HepG2 (cell line): ENCODE data around the gene ZFR. TPM values are rescaled to one million over a fixed set of nuclear protein-coding genes. Genes with fewer than 3 reads are reported as not detected.

Experiments
- ATAC-seq: fragments of 200-7000 bp; cut with Tn5 transposase; 3 replicates; pipeline ENCODE4 v1.9.1; 2020; ENCODE audit warnings: mild to moderate bottlenecking, moderate library complexity
- BruUV-seq: library from RNA; stranded (reverse); fragments of 400-500 nt; replicated peaks from 2 replicates; lab custom pipeline; 2021; lab: Mats Ljungman, UMichigan
- CTCF ChIA-PET: fragments of 300-600 bp; formaldehyde crosslinking; extraction: SDS; loops from one replicate; lab custom pipeline; 2021; ENCODE audit warnings: low total read pairs, inconsistent platforms, low intra/inter-chr PET ratio; lab: Yijun Ruan, JAX
- POLR2A ChIA-PET: fragments of 350-600 bp; sonication (Branson Sonifier 250); formaldehyde crosslinking; loops from one replicate; lab custom pipeline; 2020; ENCODE audit warnings: antibody characterized with exemption, inconsistent platforms; lab: Yijun Ruan, JAX
- DNase-seq: peaks from one replicate; pipeline ENCODE4 v3.0.0-alpha.2; 2015; ENCODE audit warnings: low spot score
- FAIRE-seq: peaks from 3 replicates; lab custom pipeline; 2011; peaks lifted over from hg19 to GRCh38; lab: Jason Lieb, UNC
- H2AFZ ChIP-seq: one replicate; pipeline ENCODE4 v1.6.1; 2011; ENCODE audit warnings: low read length, inconsistent platforms
- H3K27ac ChIP-seq: fragments of 300-600 bp; 3 replicates; pipeline ENCODE4 v1.8.0; 2011; ENCODE audit warnings: mixed run types, mild to moderate bottlenecking, mixed read lengths, low read length, inconsistent platforms; ENCODE audit not compliant: insufficient read depth; ENCODE audit errors: extremely low read length
- H3K27me3 ChIP-seq, 2 experiments: fragments of 200-600 bp in 1 of 2; 2 replicates in 1 of 2; 3 replicates in 1 of 2; pipeline versions ENCODE4 v1.6.0 to v1.8.0; 2011; ENCODE audit warnings: low read length in 2 of 2, mild to moderate bottlenecking in 2 of 2, moderate library complexity in 2 of 2, inconsistent platforms in 1 of 2; ENCODE audit not compliant: insufficient read depth in 2 of 2, control insufficient read depth in 1 of 2
- H3K36me3 ChIP-seq, 2 experiments: fragments of 200-600 bp in 1 of 2; replicated peaks in 1 of 2; 2 replicates in 1 of 2; 3 replicates in 1 of 2; pipeline versions ENCODE4 v1.5.1 to v1.8.0; 2011; ENCODE audit warnings: low read length in 2 of 2, inconsistent platforms in 1 of 2; ENCODE audit not compliant: insufficient read depth in 2 of 2, control insufficient read depth in 1 of 2
- H3K4me1 ChIP-seq: 2 replicates; pipeline ENCODE4 v1.5.1; 2012; ENCODE audit warnings: low read length, inconsistent platforms; ENCODE audit not compliant: insufficient read depth
- H3K4me2 ChIP-seq: 2 replicates; pipeline ENCODE4 v1.6.0; 2011; ENCODE audit warnings: low read depth, low read length, inconsistent platforms
- H3K4me3 ChIP-seq, 3 experiments: fragments of 200-600 bp in 1 of 3; sonication (generic), shearing (Covaris generic) in 1 of 3; replicated peaks in 1 of 3; 2 replicates each; pipeline ENCODE4 v1.5.1; 2011 to 2016; ENCODE audit warnings: low read length in 3 of 3, inconsistent platforms in 2 of 3, low read depth in 2 of 3, mild to moderate bottlenecking in 2 of 3, control low read depth in 1 of 3, mixed read lengths in 1 of 3; ENCODE audit not compliant: insufficient read depth in 1 of 3
- H3K79me2 ChIP-seq: one replicate; pipeline ENCODE4 v1.6.1; 2011; ENCODE audit warnings: low read length, inconsistent platforms; ENCODE audit not compliant: insufficient read depth
- H3K9ac ChIP-seq: 2 replicates; pipeline ENCODE4 v1.6.0; 2011; ENCODE audit warnings: mild to moderate bottlenecking, low read depth, low read length, inconsistent platforms; ENCODE audit not compliant: insufficient read depth
- H3K9me3 ChIP-seq: 2 replicates; pipeline ENCODE4 v1.5.1; 2012; ENCODE audit warnings: mild to moderate bottlenecking, low read length
- H4K20me1 ChIP-seq: 2 replicates; pipeline ENCODE4 v1.6.0; 2011; ENCODE audit warnings: inconsistent platforms, mild to moderate bottlenecking, low read length, moderate library complexity; ENCODE audit not compliant: insufficient read depth
- ELF1 ChIP-seq: sonication (generic); formaldehyde crosslinking; IDR thresholded peaks from 2 replicates; pipeline ENCODE4 v1.4.0; 2020; ENCODE audit warnings: missing genetic modification reagents
- ZNF550 ChIP-seq: sonication (generic); formaldehyde crosslinking; IDR thresholded peaks from 2 replicates; pipeline ENCODE4 v1.4.0; 2020; ENCODE audit warnings: mild to moderate bottlenecking, missing genetic modification reagents, borderline replicate concordance
- ZNF558 ChIP-seq: sonication (generic); formaldehyde crosslinking; IDR thresholded peaks from 2 replicates; pipeline ENCODE4 v1.9.0; 2022; ENCODE audit warnings: mild to moderate bottlenecking, missing genetic modification reagents, borderline replicate concordance
- WGBS: methylation state at CpG from one replicate; pipeline ENCODE4 v1.1.6; 2017; ENCODE audit warnings: low lambda C conversion rate; 5-methylcytosine and 5-hydroxymethylcytosine counted together
- in situ Hi-C: cut with HindIII; loops from 2 replicates; pipeline ENCODE4 v1.10.0; 2017; ENCODE audit warnings: low pct_unique_long_range_greater_than_20kb; ENCODE audit not compliant: extremely low pct_ligation_motif_present
- intact Hi-C: fragments of 100-400 bp; cut with micrococcal nuclease; formaldehyde crosslinking; loops from one replicate; pipeline ENCODE4 v1.10.0; 2022; ENCODE audit not compliant: unreplicated experiment
- polyA plus RNA-seq, 8 experiments: library from polyadenylated mRNA; depleted of rRNA in 3 of 8; stranded (reverse) in 7 of 8; unstranded in 1 of 8; fragments of >200 nt; fragmentation: Illumina TruSeq in 4 of 8; extraction: Trizol in 4 of 8; gene quantifications; 2 replicates each; pipeline versions ENCODE4 v1.2.1 to v1.2.3, GENCODE V29; 2011 to 2016; ENCODE audit warnings: low read depth in 4 of 8, missing spikeins in 1 of 8, mixed read lengths in 1 of 8; ENCODE audit not compliant: insufficient read depth in 1 of 8
- total RNA-seq, 5 experiments: library from RNA; depleted of rRNA; stranded (reverse); fragments of >200 nt; fragmentation: Illumina TruSeq; extraction: Trizol; gene quantifications; 2 replicates each; pipeline ENCODE4 v1.2.3, GENCODE V29; 2016; ENCODE audit warnings: low read depth in 1 of 5
- TF ChIP-seq, protein P1 (sequence below): sonication (generic); formaldehyde crosslinking; IDR thresholded peaks from 2 replicates; pipeline ENCODE4 v1.4.0; 2020; ENCODE audit warnings: missing genetic modification reagents
- TF ChIP-seq, protein P2 (sequence below): fragments of 450-650 bp; IDR thresholded peaks from 2 replicates; pipeline ENCODE4 v1.6.1; 2016
- TF ChIP-seq, protein P3 (sequence below): sonication (generic); formaldehyde crosslinking; IDR thresholded peaks from 2 replicates; pipeline ENCODE4 v1.5.0; 2020; ENCODE audit warnings: missing genetic modification reagents

The ZFR gene
- total and polyA plus RNA-seq, 2 of the 13 experiments (the other 11 are each of a cell fraction or from before 2014, with no cell fraction given) = 89.0 to 92.8 TPM

DNA sequence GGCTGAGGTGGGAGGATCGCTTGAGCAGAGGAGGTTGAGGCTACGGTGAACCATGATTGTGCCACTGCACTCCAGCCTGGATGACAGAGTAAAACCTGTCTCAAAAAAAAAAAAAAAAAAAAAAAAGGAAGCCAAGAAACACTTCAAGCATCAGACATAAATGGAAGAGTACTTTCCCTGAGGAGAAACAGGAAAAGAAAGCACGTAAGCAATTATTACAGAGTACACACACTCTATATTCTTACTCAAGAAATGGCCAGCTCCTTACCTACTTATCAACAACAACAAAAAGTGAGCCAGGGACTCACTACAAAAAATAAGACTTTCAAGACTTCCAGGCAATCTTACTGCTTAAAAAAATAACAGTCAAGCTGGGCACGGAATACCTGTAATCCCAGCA is 21.8 kb downstream of the ZFR start:
- H3K27ac ChIP-seq = no peak overlapping the region
- intact Hi-C loops (no loop called here), in situ Hi-C loops (no loop called here)
- no peak overlapping the region for H2AFZ ChIP-seq
- H3K27me3 ChIP-seq = no peaks in the 10 kb centered on the region
- over 99% methylated on average over 4 of the region's 4 CpGs for WGBS
- no peak for ATAC-seq
- ChIA-PET CTCF (no interaction called here), POLR2A (no interaction called here)
- peaks cover 1 to 54% of the 10 kb centered on the region in 2 experiments for H3K36me3 ChIP-seq
- H3K4me3 ChIP-seq = no peak overlapping the region
- H3K4me2 ChIP-seq = no peak overlapping the region
- H3K9me3 ChIP-seq = peaks cover 16% of the 10 kb centered on the region
- H3K79me2 ChIP-seq = peaks cover 93% of the 10 kb centered on the region
- DNase-seq = no peak
- H3K9ac ChIP-seq = no peak overlapping the region
- no peaks in the 10 kb centered on the region for H3K4me1 ChIP-seq
- FAIRE-seq = no peak
- no TSS peak for BruUV-seq
- H4K20me1 ChIP-seq = peaks cover 68% of the 10 kb centered on the region
- TF ChIP-seq ZNF558 (CRISPR knock-in tag) (no peak), ZNF550 (CRISPR knock-in tag) (no peak), ELF1 (CRISPR knock-in tag) (no peak)
- TF ChIP-seq, protein P1, sequence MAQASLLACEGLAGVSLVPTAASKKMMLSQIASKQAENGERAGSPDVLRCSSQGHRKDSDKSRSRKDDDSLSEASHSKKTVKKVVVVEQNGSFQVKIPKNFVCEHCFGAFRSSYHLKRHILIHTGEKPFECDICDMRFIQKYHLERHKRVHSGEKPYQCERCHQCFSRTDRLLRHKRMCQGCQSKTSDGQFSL (CRISPR knock-in tag) = no peak
- TF ChIP-seq, protein P2, sequence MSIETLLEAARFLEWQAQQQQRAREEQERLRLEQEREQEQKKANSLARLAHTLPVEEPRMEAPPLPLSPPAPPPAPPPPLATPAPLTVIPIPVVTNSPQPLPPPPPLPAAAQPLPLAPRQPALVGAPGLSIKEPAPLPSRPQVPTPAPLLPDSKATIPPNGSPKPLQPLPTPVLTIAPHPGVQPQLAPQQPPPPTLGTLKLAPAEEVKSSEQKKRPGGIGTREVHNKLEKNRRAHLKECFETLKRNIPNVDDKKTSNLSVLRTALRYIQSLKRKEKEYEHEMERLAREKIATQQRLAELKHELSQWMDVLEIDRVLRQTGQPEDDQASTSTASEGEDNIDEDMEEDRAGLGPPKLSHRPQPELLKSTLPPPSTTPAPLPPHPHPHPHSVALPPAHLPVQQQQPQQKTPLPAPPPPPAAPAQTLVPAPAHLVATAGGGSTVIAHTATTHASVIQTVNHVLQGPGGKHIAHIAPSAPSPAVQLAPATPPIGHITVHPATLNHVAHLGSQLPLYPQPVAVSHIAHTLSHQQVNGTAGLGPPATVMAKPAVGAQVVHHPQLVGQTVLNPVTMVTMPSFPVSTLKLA = no peak
- TF ChIP-seq, protein P3, sequence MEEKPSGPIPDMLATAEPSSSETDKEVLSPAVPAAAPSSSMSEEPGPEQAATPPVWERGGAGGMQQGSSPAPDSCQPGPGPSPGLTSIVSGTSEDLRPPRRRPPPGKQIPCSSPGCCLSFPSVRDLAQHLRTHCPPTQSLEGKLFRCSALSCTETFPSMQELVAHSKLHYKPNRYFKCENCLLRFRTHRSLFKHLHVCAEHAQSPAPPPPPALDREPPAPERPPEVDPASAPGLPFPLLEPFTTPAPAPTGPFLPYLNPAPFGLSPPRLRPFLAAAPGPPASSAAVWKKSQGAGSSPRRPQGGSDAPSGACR (CRISPR knock-in tag) = no peak
